Measurements from ENCODE around the gene METTL27.

METTL27 gene

GRCh38 chr7:73851410-73852338, 9.4 kb upstream of the METTL27 start (continued):
- TF ChIP-seq PRDM4 (tag by site-specific recombination; IDR thresholded peaks at IDR 0.05) (peak; percentile 73), IKZF3 (tag by site-specific recombination; IDR thresholded peaks at IDR 0.05) (peak; percentile 89), ZNF558 (tag by site-specific recombination; IDR thresholded peaks at IDR 0.05) (peak; percentile 87), ZNF341 (tag by site-specific recombination; IDR thresholded peaks at IDR 0.05; ENCODE audit: low read depth) (no peak), BCL11A (tag by site-specific recombination; IDR thresholded peaks at IDR 0.05; ENCODE audit: low read depth) (peak; percentile 78; the same call in 1 of the 2 replicates), ZNF76 (tag by site-specific recombination; IDR thresholded peaks at IDR 0.05; ENCODE audit: borderline replicate concordance, low read depth) (peak; percentile 47; the same call in 1 of the 2 replicates), SP3 (tag by site-specific recombination; IDR thresholded peaks at IDR 0.05) (peak; percentile 51; the same call in 1 of the 2 replicates), KLF10 (tag by site-specific recombination; IDR thresholded peaks at IDR 0.05) (peak; percentile 87), KLF9 (tag by site-specific recombination; IDR thresholded peaks at IDR 0.05; ENCODE audit: low read depth) (no peak), ZNF221 (tag by site-specific recombination; IDR thresholded peaks at IDR 0.05; ENCODE audit: borderline replicate concordance) (no peak), INSM2 (tag by site-specific recombination; IDR thresholded peaks at IDR 0.05) (peak; percentile 91), ZNF660 (tag by site-specific recombination; IDR thresholded peaks at IDR 0.05) (peak; percentile 79), HIC1 (tag by site-specific recombination; IDR thresholded peaks at IDR 0.05) (peak; percentile 91), ZNF398 (tag by site-specific recombination; IDR thresholded peaks at IDR 0.05) (0 out of 2 replicates have a peak, but pooled peaks have one; percentile 18), BCL11B (tag by site-specific recombination; IDR thresholded peaks at IDR 0.05; ENCODE audit: low read depth) (no peak), SP7 (tag by site-specific recombination; IDR thresholded peaks at IDR 0.05) (peak; percentile 92), ZNF184 (tag by site-specific recombination; IDR thresholded peaks at IDR 0.05) (no peak), ZNF426 (tag by site-specific recombination; IDR thresholded peaks at IDR 0.05) (no peak), WT1 (tag by site-specific recombination; IDR thresholded peaks at IDR 0.05) (peak; percentile 93), ZNF10 (tag by site-specific recombination; IDR thresholded peaks at IDR 0.05) (peak; percentile 59; the same call in 1 of the 2 replicates), GLIS1 (tag by site-specific recombination; IDR thresholded peaks at IDR 0.05) (peak; percentile 82)
- TF ChIP-seq, protein P1, sequence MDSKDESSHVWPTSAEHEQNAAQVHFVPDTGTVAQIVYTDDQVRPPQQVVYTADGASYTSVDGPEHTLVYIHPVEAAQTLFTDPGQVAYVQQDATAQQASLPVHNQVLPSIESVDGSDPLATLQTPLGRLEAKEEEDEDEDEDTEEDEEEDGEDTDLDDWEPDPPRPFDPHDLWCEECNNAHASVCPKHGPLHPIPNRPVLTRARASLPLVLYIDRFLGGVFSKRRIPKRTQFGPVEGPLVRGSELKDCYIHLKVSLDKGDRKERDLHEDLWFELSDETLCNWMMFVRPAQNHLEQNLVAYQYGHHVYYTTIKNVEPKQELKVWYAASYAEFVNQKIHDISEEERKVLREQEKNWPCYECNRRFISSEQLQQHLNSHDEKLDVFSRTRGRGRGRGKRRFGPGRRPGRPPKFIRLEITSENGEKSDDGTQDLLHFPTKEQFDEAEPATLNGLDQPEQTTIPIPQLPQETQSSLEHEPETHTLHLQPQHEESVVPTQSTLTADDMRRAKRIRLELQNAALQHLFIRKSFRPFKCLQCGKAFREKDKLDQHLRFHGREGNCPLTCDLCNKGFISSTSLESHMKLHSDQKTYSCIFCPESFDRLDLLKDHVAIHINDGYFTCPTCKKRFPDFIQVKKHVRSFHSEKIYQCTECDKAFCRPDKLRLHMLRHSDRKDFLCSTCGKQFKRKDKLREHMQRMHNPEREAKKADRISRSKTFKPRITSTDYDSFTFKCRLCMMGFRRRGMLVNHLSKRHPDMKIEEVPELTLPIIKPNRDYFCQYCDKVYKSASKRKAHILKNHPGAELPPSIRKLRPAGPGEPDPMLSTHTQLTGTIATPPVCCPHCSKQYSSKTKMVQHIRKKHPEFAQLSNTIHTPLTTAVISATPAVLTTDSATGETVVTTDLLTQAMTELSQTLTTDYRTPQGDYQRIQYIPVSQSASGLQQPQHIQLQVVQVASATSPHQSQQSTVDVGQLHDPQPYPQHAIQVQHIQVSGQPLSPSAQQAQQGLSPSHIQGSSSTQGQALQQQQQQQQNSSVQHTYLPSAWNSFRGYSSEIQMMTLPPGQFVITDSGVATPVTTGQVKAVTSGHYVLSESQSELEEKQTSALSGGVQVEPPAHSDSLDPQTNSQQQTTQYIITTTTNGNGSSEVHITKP (tag by site-specific recombination; IDR thresholded peaks at IDR 0.05), result peak; percentile 60
- TF ChIP-seq, protein P2, sequence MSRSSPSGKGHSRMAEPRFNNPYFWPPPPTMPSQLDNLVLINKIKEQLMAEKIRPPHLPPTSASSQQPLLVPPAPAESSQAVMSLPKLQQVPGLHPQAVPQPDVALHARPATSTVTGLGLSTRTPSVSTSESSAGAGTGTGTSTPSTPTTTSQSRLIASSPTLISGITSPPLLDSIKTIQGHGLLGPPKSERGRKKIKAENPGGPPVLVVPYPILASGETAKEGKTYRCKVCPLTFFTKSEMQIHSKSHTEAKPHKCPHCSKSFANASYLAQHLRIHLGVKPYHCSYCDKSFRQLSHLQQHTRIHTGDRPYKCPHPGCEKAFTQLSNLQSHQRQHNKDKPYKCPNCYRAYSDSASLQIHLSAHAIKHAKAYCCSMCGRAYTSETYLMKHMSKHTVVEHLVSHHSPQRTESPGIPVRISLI (tag by site-specific recombination; IDR thresholded peaks at IDR 0.05), result peak; percentile 99
